IMR-90 (cell line): ENCODE measurements around the gene FBLIM1. TPM values are rescaled to one million over a fixed set of nuclear protein-coding genes. Genes with fewer than 3 reads are reported as not detected.

Experiments used
- ATAC-seq: fragments of 200-7000 bp; cut with Tn5 transposase; 2 replicates; pipeline ENCODE4 v1.9.1; 2020; ENCODE audit warnings: low read depth, mild to moderate bottlenecking, moderate library complexity
- BruUV-seq: library from RNA; stranded (reverse); fragments of 400-500 nt; replicated peaks from 2 replicates; lab custom pipeline; 2021; lab: Mats Ljungman, UMichigan
- CTCF ChIA-PET: fragments of 300-600 bp; formaldehyde crosslinking; extraction: SDS; loops from one replicate; lab custom pipeline; 2021; ENCODE audit warnings: antibody characterized with exemption; lab: Yijun Ruan, JAX
- POLR2A ChIA-PET: fragments of 300-600 bp; sonication (Branson Sonifier 250); formaldehyde crosslinking; loops from one replicate; lab custom pipeline; 2022; ENCODE audit warnings: antibody characterized with exemption; ENCODE audit not compliant: unreplicated experiment; lab: Charles Lee
- DNase-seq: peaks from one replicate; pipeline ENCODE4 v3.0.0; 2013
- H2AFZ ChIP-seq: replicated peaks from 2 replicates; pipeline ENCODE3; 2013; ENCODE audit warnings: low read length, mild to moderate bottlenecking; ENCODE audit not compliant: poor library complexity
- H2AK5ac ChIP-seq: 2 replicates; pipeline ENCODE4 v1.6.1; 2013; ENCODE audit warnings: low read depth, low read length, inconsistent platforms
- H2AK9ac ChIP-seq: replicated peaks from 2 replicates; pipeline ENCODE3; 2013; ENCODE audit warnings: mild to moderate bottlenecking, low read depth, low read length, moderate library complexity; ENCODE audit not compliant: poor library complexity
- H2BK120ac ChIP-seq: 2 replicates; pipeline ENCODE4 v1.6.1; 2013; ENCODE audit warnings: low read depth, low read length, inconsistent platforms
- H2BK15ac ChIP-seq: 3 replicates; pipeline ENCODE4 v1.6.1; 2013; ENCODE audit warnings: low read depth, low read length, inconsistent platforms
- H2BK20ac ChIP-seq: 2 replicates; pipeline ENCODE4 v1.6.1; 2013; ENCODE audit warnings: low read depth, mild to moderate bottlenecking, inconsistent platforms, low read length, moderate library complexity
- H2BK5ac ChIP-seq: 2 replicates; pipeline ENCODE4 v1.6.1; 2013; ENCODE audit warnings: mild to moderate bottlenecking, low read depth, low read length, inconsistent platforms; ENCODE audit not compliant: poor library complexity, severe bottlenecking
- H3K14ac ChIP-seq: replicated peaks from 2 replicates; pipeline ENCODE4 v1.6.1; 2013; ENCODE audit warnings: low read depth, low read length, inconsistent platforms
- H3K18ac ChIP-seq: 2 replicates; pipeline ENCODE4 v1.6.1; 2013; ENCODE audit warnings: low read depth, low read length, control low read depth
- H3K23ac ChIP-seq: 2 replicates; pipeline ENCODE4 v1.6.1; 2013; ENCODE audit warnings: low read depth, low read length, inconsistent platforms
- H3K27ac ChIP-seq: 2 replicates; pipeline ENCODE4 v1.5.1; 2013; ENCODE audit warnings: mild to moderate bottlenecking, control low read depth, low read length; ENCODE audit not compliant: insufficient read depth
- H3K27me3 ChIP-seq: 2 replicates; pipeline ENCODE4 v1.6.1; 2013; ENCODE audit warnings: low read length; ENCODE audit not compliant: control insufficient read depth, insufficient read depth
- H3K36me3 ChIP-seq: 2 replicates; pipeline ENCODE4 v1.6.1; 2013; ENCODE audit warnings: low read length, mixed read lengths; ENCODE audit not compliant: control insufficient read depth, insufficient read depth
- H3K4ac ChIP-seq: 2 replicates; pipeline ENCODE4 v1.6.1; 2013; ENCODE audit warnings: low read depth, low read length, inconsistent platforms
- H3K4me1 ChIP-seq: 2 replicates; pipeline ENCODE4 v1.6.1; 2013; ENCODE audit warnings: low read length, mixed read lengths; ENCODE audit not compliant: control insufficient read depth, insufficient read depth
- H3K4me2 ChIP-seq: 2 replicates; pipeline ENCODE4 v1.6.1; 2013; ENCODE audit warnings: low read depth, mild to moderate bottlenecking, control low read depth, low read length, moderate library complexity
- H3K4me3 ChIP-seq: 2 replicates; pipeline ENCODE4 v1.5.1; 2013; ENCODE audit warnings: low read depth, mild to moderate bottlenecking, control low read depth, low read length, moderate library complexity; ENCODE audit not compliant: insufficient read depth
- H3K56ac ChIP-seq: 2 replicates; pipeline ENCODE4 v1.6.1; 2013; ENCODE audit warnings: low read length, inconsistent platforms; ENCODE audit not compliant: insufficient read depth; ENCODE audit errors: extremely low read depth
- H3K79me1 ChIP-seq, 2 experiments: 2 replicates each; pipeline ENCODE4 v1.6.1; 2013; ENCODE audit warnings: low read length in 2 of 2, inconsistent platforms in 1 of 2, low read depth in 1 of 2
- H3K9ac ChIP-seq: 2 replicates; pipeline ENCODE4 v1.6.1; 2013; ENCODE audit warnings: low read depth, low read length, control low read depth
- H3K9me1 ChIP-seq: 2 replicates; pipeline ENCODE4 v1.6.1; 2013; ENCODE audit warnings: low read length, inconsistent platforms; ENCODE audit not compliant: insufficient read depth
- H3K9me3 ChIP-seq: 2 replicates; pipeline ENCODE4 v1.6.1; 2013; ENCODE audit warnings: low read length; ENCODE audit not compliant: control insufficient read depth, insufficient read depth
- H4K20me1 ChIP-seq: 2 replicates; pipeline ENCODE4 v1.6.1; 2013; ENCODE audit warnings: low read length, inconsistent platforms; ENCODE audit not compliant: insufficient read depth
- H4K5ac ChIP-seq: 2 replicates; pipeline ENCODE4 v1.6.1; 2013; ENCODE audit warnings: mild to moderate bottlenecking, low read depth, low read length, control low read depth
- H4K8ac ChIP-seq, 2 experiments: 2 replicates each; pipeline ENCODE4 v1.6.1; 2013; ENCODE audit warnings: low read depth in 2 of 2, low read length in 2 of 2, control low read depth in 1 of 2, inconsistent platforms in 1 of 2
- H4K91ac ChIP-seq: 2 replicates; pipeline ENCODE4 v1.6.1; 2013; ENCODE audit warnings: low read depth, low read length, inconsistent platforms; ENCODE audit not compliant: insufficient read depth
- BHLHE40 ChIP-seq: fragments of 150-350 bp; IDR thresholded peaks from 2 replicates; pipeline ENCODE4 v1.6.1; 2016; ENCODE audit warnings: mild to moderate bottlenecking, low read depth, low read length
- CEBPB ChIP-seq: IDR thresholded peaks from 2 replicates; pipeline ENCODE4 v1.6.1; 2012; ENCODE audit warnings: low read depth, low read length, improper control_type of control experiment
- MAZ ChIP-seq: IDR thresholded peaks from 2 replicates; pipeline ENCODE4 v1.6.1; 2012; ENCODE audit warnings: low read depth, mild to moderate bottlenecking, low read length, improper control_type of control experiment, moderate library complexity, borderline replicate concordance
- MXI1 ChIP-seq: IDR thresholded peaks from 2 replicates; pipeline ENCODE4 v1.6.1; 2012; ENCODE audit warnings: low read depth, mild to moderate bottlenecking, low read length, moderate library complexity, borderline replicate concordance
- RFX5 ChIP-seq: IDR thresholded peaks from 2 replicates; pipeline ENCODE4 v1.8.0; 2012; ENCODE audit warnings: low read depth, mild to moderate bottlenecking, low read length, moderate library complexity
- SMC3 ChIP-seq: fragments of 150-350 bp; IDR thresholded peaks from 2 replicates; pipeline ENCODE4 v1.6.1; 2016; ENCODE audit warnings: low read depth, mild to moderate bottlenecking, antibody characterized with exemption, low read length, moderate library complexity
- WGBS, 2 experiments: methylation state at CpG; one replicate each; pipeline versions ENCODE4 v1.1.5 to v1.1.7; 2013; ENCODE audit warnings: missing lambda C conversion rate in 2 of 2; ENCODE audit not compliant: insufficient read length in 1 of 2; ENCODE audit errors: extremely low coverage in 2 of 2; 5-methylcytosine and 5-hydroxymethylcytosine counted together
- dilution Hi-C: fragments of 300-500 bp; cut with HindIII; formaldehyde crosslinking; loops from one replicate; pipeline ENCODE4 v1.14.3; 2018; ENCODE audit warnings: low sequenced_read_pairs; ENCODE audit not compliant: unreplicated experiment
- in situ Hi-C: fragments of 300-500 bp; cut with MboI; formaldehyde crosslinking; loops from 3 replicates; pipeline ENCODE4 v1.14.3; 2019; ENCODE audit warnings: low sequenced_read_pairs, inconsistent platforms, mixed read lengths
- intact Hi-C: fragments of 100-400 bp; cut with micrococcal nuclease; formaldehyde crosslinking; loops from 2 replicates; pipeline ENCODE4 v1.10.0; 2022
- polyA plus RNA-seq, 3 experiments: library from polyadenylated mRNA; depleted of rRNA; stranded (reverse); fragments of >200 nt; gene quantifications; 2 replicates each; pipeline ENCODE4 v1.2.3, GENCODE V29; 2012; ENCODE audit warnings: low replicate concordance in 1 of 3
- total RNA-seq: library from RNA; depleted of rRNA; stranded (reverse); fragments of >200 nt; gene quantifications from 2 replicates; pipeline ENCODE4 v1.2.3, GENCODE V29; 2012
- TF ChIP-seq, protein P1 (sequence below): fragments of 150-350 bp; IDR thresholded peaks from 2 replicates; pipeline ENCODE4 v1.6.1; 2017; ENCODE audit warnings: mild to moderate bottlenecking, antibody characterized with exemption, low read length, low read depth
- TF ChIP-seq, protein P2 (sequence below): fragments of 150-350 bp; IDR thresholded peaks from 2 replicates; pipeline ENCODE4 v1.6.1; 2016; ENCODE audit warnings: low read depth, mild to moderate bottlenecking, low read length, moderate library complexity, borderline replicate concordance

FBLIM1 gene
- total and polyA plus RNA-seq, 2 of the 4 experiments (the other 2 are of a cell fraction), result 52.2 to 140 TPM

DNA sequence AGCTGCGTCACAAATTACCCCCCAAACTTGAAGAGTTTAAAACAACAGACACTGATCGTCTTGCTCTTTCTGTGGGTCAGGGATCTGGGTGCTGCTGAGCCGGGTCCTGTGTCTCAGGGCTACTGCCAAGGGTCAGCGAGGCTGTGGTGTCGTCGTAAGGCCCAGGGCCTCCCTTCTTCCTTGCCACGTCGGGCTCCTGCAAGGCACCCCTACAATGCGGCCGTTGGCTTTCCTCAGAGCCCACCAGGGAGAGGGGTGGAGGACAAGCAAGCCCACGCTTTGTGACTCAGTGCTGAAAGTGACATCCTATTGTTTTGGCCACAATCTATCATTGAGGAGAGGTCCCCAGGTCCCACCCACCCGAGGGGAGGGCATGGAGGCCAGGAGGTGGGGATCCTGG, 7.7 kb upstream of the FBLIM1 start:
- H2AFZ ChIP-seq, result no peak overlapping the region
- H3K9me3 ChIP-seq, result no peaks in the 10 kb centered on the region
- H3K9me1 ChIP-seq, result peaks cover 5% of the 10 kb centered on the region
- H3K9ac ChIP-seq, result no peak overlapping the region
- H3K4ac ChIP-seq, result no peak overlapping the region
- intact Hi-C loops (no loop called here), dilution Hi-C loops (no loop called here), in situ Hi-C loops (no loop called here)
- no peak overlapping the region for H4K8ac ChIP-seq
- H2BK120ac ChIP-seq, result no peak overlapping the region
- H3K4me1 ChIP-seq, result peaks cover 9% of the 10 kb centered on the region
- H2AK5ac ChIP-seq, result peak overlapping the region; percentile 39; the same call in 1 of the 2 replicates
- H3K27me3 ChIP-seq, result no peaks in the 10 kb centered on the region
- H3K18ac ChIP-seq, result no peak overlapping the region
- no peak for ATAC-seq
- H3K23ac ChIP-seq, result no peak overlapping the region
- H2AK9ac ChIP-seq, result peak overlapping the region; percentile 55
- TF ChIP-seq RFX5 (no peak), MAZ (no peak), SMC3 (no peak), BHLHE40 (no peak), CEBPB (no peak), MXI1 (no peak)
- TF ChIP-seq, protein P1, sequence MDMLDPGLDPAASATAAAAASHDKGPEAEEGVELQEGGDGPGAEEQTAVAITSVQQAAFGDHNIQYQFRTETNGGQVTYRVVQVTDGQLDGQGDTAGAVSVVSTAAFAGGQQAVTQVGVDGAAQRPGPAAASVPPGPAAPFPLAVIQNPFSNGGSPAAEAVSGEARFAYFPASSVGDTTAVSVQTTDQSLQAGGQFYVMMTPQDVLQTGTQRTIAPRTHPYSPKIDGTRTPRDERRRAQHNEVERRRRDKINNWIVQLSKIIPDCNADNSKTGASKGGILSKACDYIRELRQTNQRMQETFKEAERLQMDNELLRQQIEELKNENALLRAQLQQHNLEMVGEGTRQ, result no peak
- TF ChIP-seq, protein P2, sequence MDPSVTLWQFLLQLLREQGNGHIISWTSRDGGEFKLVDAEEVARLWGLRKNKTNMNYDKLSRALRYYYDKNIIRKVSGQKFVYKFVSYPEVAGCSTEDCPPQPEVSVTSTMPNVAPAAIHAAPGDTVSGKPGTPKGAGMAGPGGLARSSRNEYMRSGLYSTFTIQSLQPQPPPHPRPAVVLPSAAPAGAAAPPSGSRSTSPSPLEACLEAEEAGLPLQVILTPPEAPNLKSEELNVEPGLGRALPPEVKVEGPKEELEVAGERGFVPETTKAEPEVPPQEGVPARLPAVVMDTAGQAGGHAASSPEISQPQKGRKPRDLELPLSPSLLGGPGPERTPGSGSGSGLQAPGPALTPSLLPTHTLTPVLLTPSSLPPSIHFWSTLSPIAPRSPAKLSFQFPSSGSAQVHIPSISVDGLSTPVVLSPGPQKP, result no peak
- WGBS, 2 experiments, result 90% methylated on average over 2 of the region's 12 CpGs; no CpG with 5 or more reads in 1 of the 2 experiments
- H3K14ac ChIP-seq, result no peak overlapping the region
- no peak overlapping the region for H3K27ac ChIP-seq
- H2BK15ac ChIP-seq, result no peak overlapping the region
- no TSS peak for BruUV-seq
- H4K91ac ChIP-seq, result no peak overlapping the region
- no peak overlapping the region for H2BK5ac ChIP-seq
- ChIA-PET CTCF (interaction anchor here (0.7 kb wide), 1 partner anchor 35 kb away, joined by 4 read pairs; no protein-coding TSS in a partner anchor), POLR2A (no interaction called here)
- H4K20me1 ChIP-seq, result no peaks in the 10 kb centered on the region
- no peak overlapping the region for H2BK20ac ChIP-seq
- H3K36me3 ChIP-seq, result no peaks in the 10 kb centered on the region
- no peak overlapping the region for H4K5ac ChIP-seq
- H3K4me2 ChIP-seq, result no peak overlapping the region
- H3K56ac ChIP-seq, result no peak overlapping the region
- DNase-seq, result no peak
- H3K79me1 ChIP-seq, result no peaks in the 10 kb centered on the region
- H3K4me3 ChIP-seq, result no peak overlapping the region
